Thymus (tissue), 11 donors: ENCODE measurements around the gene CAMK1. TPM values are rescaled to one million over a fixed set of nuclear protein-coding genes. Genes with fewer than 3 reads are reported as not detected.

Experiments used
- DNase-seq, 9 donors: peaks; one replicate each; pipeline ENCODE4 v3.0.0-alpha.2; 2013; ENCODE audit warnings: low spot score in 9 of 9, low read depth in 6 of 9, missing footprints in 1 of 9
- H3K27ac ChIP-seq, 2 donors: one replicate each; pipeline ENCODE4 v1.5.1; 2013; ENCODE audit warnings: control low read depth in 1 of 2, low read depth in 1 of 2, low read length in 1 of 2, mild to moderate bottlenecking in 1 of 2, moderate library complexity in 1 of 2
- H3K27me3 ChIP-seq, 2 donors: one replicate each; pipeline ENCODE4 v1.5.1; 2013; ENCODE audit warnings: low read length in 1 of 2; ENCODE audit not compliant: control insufficient read depth in 2 of 2, insufficient read depth in 1 of 2
- H3K36me3 ChIP-seq, 2 donors: one replicate each; pipeline ENCODE4 v1.5.1; 2013; ENCODE audit warnings: low read length in 1 of 2, mild to moderate bottlenecking in 1 of 2, moderate library complexity in 1 of 2; ENCODE audit not compliant: control insufficient read depth in 2 of 2, insufficient read depth in 2 of 2
- H3K4me1 ChIP-seq, 2 donors: one replicate each; pipeline ENCODE4 v1.5.1; 2013; ENCODE audit warnings: low read length in 2 of 2; ENCODE audit not compliant: control insufficient read depth in 2 of 2, insufficient read depth in 2 of 2
- H3K4me3 ChIP-seq, 2 donors: one replicate each; pipeline ENCODE4 v1.5.1; 2013; ENCODE audit warnings: low read length in 2 of 2, control low read depth in 1 of 2, mild to moderate bottlenecking in 1 of 2
- H3K9me3 ChIP-seq, 2 donors: one replicate each; pipeline ENCODE4 v1.5.1; 2013; ENCODE audit warnings: low read length in 1 of 2, mild to moderate bottlenecking in 1 of 2; ENCODE audit not compliant: control insufficient read depth in 2 of 2, insufficient read depth in 1 of 2
- WGBS: extraction: QIAGEN DNeasy Blood & Tissue Kit; methylation state at CpG from one replicate; pipeline ENCODE4 v1.1.7; 2013; 5-methylcytosine and 5-hydroxymethylcytosine counted together
- polyA plus RNA-seq: library from polyadenylated mRNA; stranded (reverse); fragments of 200-250 nt; gene quantifications from one replicate; pipeline ENCODE4 v1.2.3, GENCODE V29; 2013
- total RNA-seq: library from RNA; stranded (reverse); fragments of 120-200 nt; gene quantifications from one replicate; pipeline ENCODE4 v1.2.4, GENCODE V29; 2013
- donor health status: healthy.

Gene CAMK1
- total and polyA plus RNA-seq, 2 donors, result 9.2 to 11.9 TPM

DNA sequence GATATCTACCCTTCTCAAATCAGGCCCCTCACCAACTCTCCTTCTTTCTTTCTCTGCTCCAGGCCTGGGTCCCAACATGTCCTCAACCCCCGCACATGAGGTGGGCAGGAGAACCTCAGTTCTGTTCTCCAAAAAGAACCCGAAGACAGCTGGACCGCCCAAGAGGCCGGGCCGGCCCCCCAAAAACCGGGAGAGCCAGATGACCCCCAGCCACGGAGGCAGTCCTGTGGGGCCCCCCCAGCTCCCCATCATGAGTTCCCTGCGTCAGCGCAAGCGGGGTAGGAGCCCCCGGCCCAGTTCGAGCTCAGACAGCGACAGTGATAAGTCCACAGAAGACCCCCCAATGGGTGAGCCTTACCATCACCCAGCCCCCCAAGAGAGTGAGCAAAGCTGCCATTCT lies 25.6 kb downstream of the CAMK1 start:
- Histone ChIP-seq H3K9me3 (no peaks in the 10 kb centered on the region), H3K36me3 (peaks cover 89 to 94% of the 10 kb centered on the region in 2 donors), H3K27ac (no peak overlapping the region), H3K27me3 (no peaks in the 10 kb centered on the region), H3K4me1 (peaks cover 3% of the 10 kb centered on the region in 2 donors), H3K4me3 (no peak overlapping the region)
- WGBS, result 98% methylated on average over 13 of the region's 13 CpGs
- DNase-seq, result no peak

DNA sequence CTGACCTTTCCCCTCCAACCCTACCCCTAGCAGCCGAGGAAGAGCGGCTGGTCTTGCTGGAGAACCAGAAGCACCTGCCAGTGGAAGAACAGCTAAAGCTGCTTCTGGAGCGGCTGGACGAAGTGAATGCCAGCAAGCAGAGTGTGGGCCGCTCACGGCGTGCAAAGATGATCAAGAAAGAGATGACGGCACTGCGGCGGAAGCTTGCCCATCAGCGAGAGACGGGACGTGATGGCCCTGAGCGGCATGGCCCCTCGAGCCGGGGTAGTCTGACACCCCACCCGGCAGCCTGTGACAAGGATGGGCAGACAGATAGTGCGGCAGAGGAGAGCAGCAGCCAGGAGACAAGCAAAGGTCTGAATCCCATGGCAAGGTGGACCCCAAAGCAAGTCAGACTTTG lies 26.2 kb downstream of the CAMK1 start:
- no peak for DNase-seq
- peaks cover 96 to 100% of the 10 kb centered on the region in 2 donors for H3K36me3 ChIP-seq
- WGBS, result 98% methylated on average over 18 of the region's 18 CpGs
- no peaks in the 10 kb centered on the region for H3K27me3 ChIP-seq
- no peak overlapping the region for H3K27ac ChIP-seq
- no peaks in the 10 kb centered on the region for H3K9me3 ChIP-seq
- no peaks in the 10 kb centered on the region for H3K4me1 ChIP-seq
- H3K4me3 ChIP-seq, result no peak overlapping the region

DNA sequence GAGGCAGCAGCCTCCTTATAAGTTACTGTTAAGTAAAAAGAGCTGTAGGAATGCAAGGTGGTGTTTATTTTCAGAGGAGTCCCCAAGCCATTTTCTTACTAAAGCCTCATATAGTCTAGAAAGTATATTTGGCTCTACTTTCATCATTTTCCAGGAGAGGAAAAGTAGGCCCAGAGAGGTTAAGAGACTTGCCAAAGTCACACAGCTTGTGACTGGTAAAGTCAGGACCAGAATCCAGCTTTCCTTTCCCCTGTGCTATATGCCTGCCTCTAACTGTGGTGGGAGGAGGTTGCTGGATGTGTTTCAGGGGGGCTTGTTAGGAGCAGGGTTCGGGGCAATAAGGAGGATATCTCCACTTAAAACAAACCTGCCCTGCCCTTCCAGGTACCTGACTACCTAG lies 27.2 kb downstream of the CAMK1 start:
- Histone ChIP-seq H3K4me3 (no peak overlapping the region), H3K4me1 (no peaks in the 10 kb centered on the region), H3K27me3 (no peaks in the 10 kb centered on the region), H3K36me3 (peaks cover 100% of the 10 kb centered on the region in 2 donors), H3K27ac (no peak overlapping the region), H3K9me3 (no peaks in the 10 kb centered on the region)
- DNase-seq, result no peak
- WGBS, result 98% methylated on average over 1 of the region's 1 CpG

DNA sequence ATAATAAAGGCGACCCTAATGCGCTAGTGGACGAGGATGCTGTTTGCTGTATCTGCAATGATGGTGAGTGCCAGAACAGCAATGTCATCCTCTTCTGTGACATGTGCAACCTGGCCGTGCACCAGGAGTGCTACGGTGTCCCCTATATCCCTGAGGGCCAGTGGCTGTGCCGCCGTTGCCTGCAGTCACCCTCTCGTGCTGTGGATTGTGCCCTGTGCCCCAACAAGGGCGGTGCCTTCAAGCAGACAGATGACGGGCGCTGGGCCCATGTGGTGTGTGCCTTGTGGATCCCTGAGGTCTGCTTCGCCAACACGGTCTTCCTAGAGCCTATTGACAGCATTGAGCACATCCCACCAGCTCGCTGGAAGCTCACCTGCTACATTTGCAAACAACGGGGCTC lies 30.6 kb downstream of the CAMK1 start:
- H3K36me3 ChIP-seq, result peaks cover 93 to 96% of the 10 kb centered on the region in 2 donors
- peaks cover 0 to 3% of the 10 kb centered on the region in 2 donors for H3K4me1 ChIP-seq
- no peak overlapping the region for H3K4me3 ChIP-seq
- H3K27ac ChIP-seq, result no peak overlapping the region
- no peak for DNase-seq
- H3K9me3 ChIP-seq, result no peaks in the 10 kb centered on the region
- no peaks in the 10 kb centered on the region for H3K27me3 ChIP-seq
- WGBS, result 98% methylated on average over 15 of the region's 15 CpGs

GRCh38 chr3:9736831-9737230 lies 32.9 kb downstream of the CAMK1 start:
- H3K4me1 ChIP-seq, result peaks cover 16% of the 10 kb centered on the region in 2 donors
- H3K4me3 ChIP-seq, result no peak overlapping the region
- no peak overlapping the region for H3K27ac ChIP-seq
- no peaks in the 10 kb centered on the region for H3K9me3 ChIP-seq
- DNase-seq, result no peak
- 96% methylated on average over 2 of the region's 2 CpGs for WGBS
- peaks cover 73 to 82% of the 10 kb centered on the region in 2 donors for H3K36me3 ChIP-seq
- no peaks in the 10 kb centered on the region for H3K27me3 ChIP-seq

- Histone ChIP-seq H3K4me3 (peak overlapping the region; percentile 83 to 97), H3K9me3 (no peaks in the 10 kb centered on the region), H3K27me3 (no peaks in the 10 kb centered on the region), H3K27ac (no peak overlapping the region), H3K4me1 (peaks cover 20 to 24% of the 10 kb centered on the region in 2 donors), H3K36me3 (peaks cover 32 to 41% of the 10 kb centered on the region in 2 donors)
- 56% methylated on average over 7 of the region's 7 CpGs for WGBS
- no peak for DNase-seq
Observed at GRCh38 chr3:9732740-9733115, 37.0 kb downstream of the CAMK1 start.

DNA sequence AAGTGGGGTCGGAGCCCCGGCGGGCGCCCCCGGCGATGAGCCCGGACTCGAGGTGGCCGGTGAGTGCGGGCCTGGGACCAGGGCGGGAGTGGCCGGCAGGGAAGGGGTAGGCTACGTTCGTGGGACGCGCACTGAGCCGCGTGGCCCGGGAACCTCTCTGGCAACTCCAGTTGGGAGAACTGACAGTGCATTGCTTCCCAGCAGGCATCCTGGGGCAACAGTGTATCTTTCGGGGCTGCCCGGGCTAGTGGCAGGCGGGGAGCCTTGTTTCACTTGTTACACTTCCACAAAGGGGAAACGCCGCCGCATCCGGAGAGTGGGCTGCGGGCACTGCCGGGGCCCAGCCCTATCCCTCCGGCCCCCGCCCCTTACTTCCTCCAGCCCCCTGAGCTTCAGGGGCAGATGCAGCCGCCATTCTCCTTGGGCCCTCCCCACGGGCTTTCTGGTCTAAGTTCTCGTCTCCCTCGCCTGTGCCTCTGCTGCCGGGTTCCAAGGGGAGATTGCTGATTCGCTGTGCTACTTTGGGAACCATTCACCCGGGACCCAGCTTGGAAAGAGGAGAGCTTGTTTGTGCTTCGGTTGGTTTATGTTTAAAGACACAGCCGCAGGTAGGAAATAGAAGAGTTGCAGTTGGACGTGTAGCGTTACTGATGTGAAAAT lies 37.5 kb downstream of the CAMK1 start:
- Histone ChIP-seq H3K27ac (peak overlapping the region; percentile 94 to 98), H3K4me3 (peak overlapping the region; percentile 83 to 97), H3K9me3 (no peaks in the 10 kb centered on the region), H3K4me1 (peaks cover 20 to 29% of the 10 kb centered on the region in 2 donors), H3K36me3 (peaks cover 27 to 36% of the 10 kb centered on the region in 2 donors), H3K27me3 (no peaks in the 10 kb centered on the region)
- WGBS, result under 1% methylated on average over 41 of the region's 41 CpGs
- peak in 3 of 9 donors; percentile 27 to 51 (median 28) for DNase-seq

DNA sequence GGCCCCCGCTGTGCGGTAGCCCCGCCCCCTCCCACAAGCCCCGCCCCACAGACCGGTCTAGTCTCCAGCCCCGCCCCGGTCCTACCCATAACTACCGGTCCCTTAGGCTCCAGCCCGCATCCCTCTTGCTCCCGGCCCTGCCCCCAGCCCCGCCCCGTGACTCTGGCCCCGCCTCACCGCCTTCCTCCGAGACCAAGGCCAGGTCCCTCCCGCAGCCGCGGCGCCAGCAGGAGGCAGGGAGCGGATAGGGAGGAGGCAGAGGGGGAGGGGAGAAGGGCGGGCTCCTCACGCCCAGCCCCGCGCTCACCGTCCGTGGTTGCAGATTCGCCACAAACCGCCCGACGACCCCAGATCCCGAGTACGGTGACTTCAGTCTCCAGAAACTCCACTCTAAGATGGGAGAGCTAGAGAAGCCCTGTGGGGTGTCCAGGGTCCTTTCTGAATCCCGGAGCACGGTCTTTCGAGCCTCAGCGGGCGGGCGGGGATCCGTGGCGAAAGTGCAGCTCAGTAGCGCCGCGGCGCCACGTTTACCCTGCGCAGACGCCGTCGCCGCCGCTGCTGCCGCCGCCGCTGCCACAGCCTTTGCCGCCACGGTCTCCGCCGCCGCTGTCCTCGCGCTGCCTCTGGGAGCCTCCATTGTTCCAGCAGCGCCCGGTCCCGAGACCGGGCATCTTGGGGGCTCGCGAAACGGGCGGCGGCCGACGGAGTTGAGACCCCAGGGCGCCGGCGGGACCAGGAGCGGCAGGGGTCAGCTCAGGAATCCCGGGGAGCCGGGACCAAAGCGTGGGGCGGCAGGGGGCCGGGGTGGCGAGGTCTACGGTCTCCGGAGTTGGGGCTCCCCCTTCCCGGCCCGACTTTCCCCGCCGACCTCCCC lies 38.3 kb downstream of the CAMK1 start, which contains the start of gene BRPF1:
Gene BRPF1 (plus strand): TSS at position 530 of the 874 bp plus-strand sequence. CDS start 2,406 bp downstream, outside the sequence.
- Histone ChIP-seq H3K27ac (peak within 1 kb of the TSS; percentile 94 to 98), H3K9me3 (no peaks in the 10 kb centered on the region), H3K4me1 (peaks cover 20 to 32% of the 10 kb centered on the region in 2 donors), H3K27me3 (no peaks in the 10 kb centered on the region), H3K36me3 (peaks cover 19 to 28% of the 10 kb centered on the region in 2 donors), H3K4me3 (peak within 1 kb of the TSS; percentile 83 to 97)
- WGBS, result under 1% methylated on average over 88 of the region's 88 CpGs
- DNase-seq, result peak; percentile 90 to 99 (median 98)

DNA sequence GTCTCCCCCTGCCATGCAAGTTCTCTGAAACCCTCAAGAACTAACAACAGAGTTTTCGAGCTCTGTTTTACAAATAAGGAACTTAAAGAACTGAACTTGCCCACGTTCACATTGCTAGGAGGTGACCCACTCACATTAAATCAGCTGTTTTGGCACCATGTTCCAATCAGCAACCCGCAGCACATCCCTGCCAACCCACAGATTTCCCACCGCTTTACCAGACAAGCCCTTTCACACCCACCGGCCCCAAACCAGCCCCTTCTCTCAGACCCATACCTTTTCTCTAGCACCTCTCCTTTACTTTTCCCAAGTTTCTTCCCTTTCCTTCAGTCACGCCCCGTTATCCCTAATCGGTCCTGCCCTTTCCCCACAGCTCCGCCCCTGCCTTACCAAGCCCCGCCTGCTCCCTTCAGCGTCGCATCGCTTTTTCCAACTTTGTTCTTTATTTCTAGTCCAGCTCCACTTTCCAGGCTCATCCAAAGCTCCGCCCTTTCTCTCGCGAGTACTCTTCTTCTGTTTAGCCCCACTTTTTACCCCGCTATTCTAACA lies 39.0 kb downstream of the CAMK1 start:
- peak overlapping the region; percentile 83 to 97 for H3K4me3 ChIP-seq
- no peaks in the 10 kb centered on the region for H3K27me3 ChIP-seq
- peak overlapping the region; percentile 66 to 90 for H3K27ac ChIP-seq
- peaks cover 20 to 32% of the 10 kb centered on the region in 2 donors for H3K4me1 ChIP-seq
- WGBS, result 2% methylated on average over 16 of the region's 17 CpGs
- no peaks in the 10 kb centered on the region for H3K9me3 ChIP-seq
- peaks cover 15 to 24% of the 10 kb centered on the region in 2 donors for H3K36me3 ChIP-seq
- no peak for DNase-seq
